GM10847 (cell line): ENCODE data around the gene PDZD2.

ENCODE experiments used
- POLR2A ChIP-seq: IDR thresholded peaks from 2 replicates; pipeline ENCODE4 v1.6.1; 2011; ENCODE audit not compliant: insufficient read length; ENCODE audit errors: extremely low read depth

PDZD2 gene

GRCh38 chr5:31890046-31890445 is 251.1 kb downstream of the PDZD2 start:
- no peak for TF ChIP-seq POLR2A

- no peak for TF ChIP-seq POLR2A
Observed at GRCh38 chr5:31894141-31894540, 255.2 kb downstream of the PDZD2 start.

- no peak for TF ChIP-seq POLR2A
Observed at GRCh38 chr5:31895199-31895820, 256.4 kb downstream of the PDZD2 start.

- TF ChIP-seq POLR2A: no peak
Observed at GRCh38 chr5:31898036-31898632, 259.2 kb downstream of the PDZD2 start.

- TF ChIP-seq POLR2A: no peak
Observed at GRCh38 chr5:31900296-31900865, 261.4 kb downstream of the PDZD2 start.

- TF ChIP-seq POLR2A: no peak
Observed at GRCh38 chr5:31901807-31902530, 263.0 kb downstream of the PDZD2 start.

GRCh38 chr5:31908396-31908795 is 269.5 kb downstream of the PDZD2 start:
- no peak for TF ChIP-seq POLR2A

GRCh38 chr5:31909073-31909472 is 270.1 kb downstream of the PDZD2 start:
- no peak for TF ChIP-seq POLR2A

GRCh38 chr5:31911291-31912265 is 272.6 kb downstream of the PDZD2 start:
- no peak for TF ChIP-seq POLR2A

GRCh38 chr5:31913808-31914207 is 274.9 kb downstream of the PDZD2 start:
- no peak for TF ChIP-seq POLR2A

- TF ChIP-seq POLR2A: no peak
Observed at GRCh38 chr5:31916327-31916726, 277.4 kb downstream of the PDZD2 start.

- no peak for TF ChIP-seq POLR2A
Observed at GRCh38 chr5:31918739-31919138, 279.8 kb downstream of the PDZD2 start.

- TF ChIP-seq POLR2A: no peak
Observed at GRCh38 chr5:31921852-31922305, 282.9 kb downstream of the PDZD2 start.

- TF ChIP-seq POLR2A: no peak
Observed at GRCh38 chr5:31924005-31924404, 285.1 kb downstream of the PDZD2 start.

GRCh38 chr5:31931874-31932273 is 292.9 kb downstream of the PDZD2 start:
- TF ChIP-seq POLR2A: no peak

GRCh38 chr5:31934156-31934555 is 295.2 kb downstream of the PDZD2 start:
- no peak for TF ChIP-seq POLR2A
